Metanephros (tissue), 2 donors: ENCODE data around the gene PIK3CA. TPM values are rescaled to one million over a fixed set of nuclear protein-coding genes. Genes with fewer than 3 reads are reported as not detected.

Experiments
- small RNA-seq: library from RNA; depleted of rRNA; stranded (forward); fragments of <200 nt; gene quantifications from one replicate; pipeline ENCODE3, GENCODE V24; 2014; ENCODE audit warnings: low replicate concordance
- total RNA-seq: library from RNA; depleted of rRNA; stranded (reverse); fragments of >200 nt; gene quantifications from one replicate; pipeline ENCODE4 v1.2.3, GENCODE V29; 2014

PIK3CA gene
- 24.8 TPM for total RNA-seq

GRCh38 chr3:179147873-179148615, at the start of gene PIK3CA:
Gene PIK3CA, plus strand, starts transcription at chr3:179148357. Its CDS starts 50,469 bp downstream, at chr3:179198826.

DNA sequence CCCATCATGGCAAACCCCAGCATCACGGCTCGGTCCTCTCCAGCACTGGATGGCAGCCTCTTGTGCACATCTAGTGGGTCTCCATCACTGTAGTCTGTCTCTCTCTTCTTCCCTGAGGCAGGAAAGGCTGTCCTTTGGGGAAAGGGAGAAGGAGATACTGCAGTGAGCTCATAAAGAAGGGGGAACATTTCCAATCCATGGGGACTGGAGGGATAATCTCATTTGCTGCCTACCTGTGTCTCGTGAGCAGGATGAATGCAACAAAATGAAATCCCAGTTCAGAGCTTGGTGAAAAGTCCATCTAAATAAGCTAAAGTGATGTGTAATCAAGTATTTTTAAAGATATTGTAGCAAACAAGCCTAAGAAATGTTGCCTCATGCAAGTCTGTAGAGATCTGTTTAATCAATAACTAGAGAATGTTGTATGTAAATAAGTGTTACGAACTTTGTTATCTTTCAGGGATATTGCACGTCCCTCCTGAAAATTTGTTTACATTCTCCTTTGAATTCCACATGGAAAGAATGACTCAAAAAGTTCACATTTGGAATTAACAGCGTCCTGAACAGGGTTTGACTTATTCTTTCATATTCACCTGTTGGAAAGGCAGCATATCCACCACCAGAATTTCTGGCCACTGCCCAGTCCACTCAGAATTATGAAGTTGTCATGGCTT, 102.8 kb downstream of the PIK3CA start, which contains the start of gene KCNMB3:
KCNMB3 (minus strand) TSS at position 312 of the 674 bp plus-strand sequence; CDS start at position 188, 124 bp downstream.

Small RNA genes lying within 50 kb of the gene (small RNA-seq; reads per million reads assigned to genes)
- gene RF00402: not detected

Other genes with a start within 250 kb of the PIK3CA start
- gene ZMAT3, start 76.5 kb upstream of the PIK3CA start, total RNA-seq: 8.8 TPM
- gene KCNMB3, start 102.8 kb downstream of the PIK3CA start, total RNA-seq: 3.0 TPM
- gene ZNF639, start 174.7 kb downstream of the PIK3CA start, total RNA-seq: 39.0 TPM
- 52.6 TPM for gene MFN1, start 199.4 kb downstream of the PIK3CA start, total RNA-seq